IPS-15b (cell line): ENCODE measurements around the gene ZBBX.

ENCODE experiments used
- H3K27me3 ChIP-seq: one replicate; pipeline ENCODE4 v1.6.1; 2013; ENCODE audit warnings: low read length; ENCODE audit not compliant: control insufficient read depth, insufficient read depth
- H3K36me3 ChIP-seq: one replicate; pipeline ENCODE4 v1.6.1; 2013; ENCODE audit warnings: low read length; ENCODE audit not compliant: control insufficient read depth, insufficient read depth
- H3K4me1 ChIP-seq: one replicate; pipeline ENCODE4 v1.6.1; 2013; ENCODE audit warnings: mild to moderate bottlenecking, low read length; ENCODE audit not compliant: control insufficient read depth, insufficient read depth
- H3K4me3 ChIP-seq: one replicate; pipeline ENCODE4 v1.5.1; 2013; ENCODE audit warnings: low read depth, low read length
- H3K9ac ChIP-seq: one replicate; pipeline ENCODE4 v1.6.1; 2013; ENCODE audit warnings: low read depth, mild to moderate bottlenecking, low read length
- H3K9me3 ChIP-seq: one replicate; pipeline ENCODE4 v1.6.1; 2013; ENCODE audit warnings: mild to moderate bottlenecking, low read length; ENCODE audit not compliant: control insufficient read depth, insufficient read depth

The ZBBX gene

GRCh38 chr3:167304077-167304476 lies 76.0 kb downstream of the ZBBX start:
- no peaks in the 10 kb centered on the region for H3K27me3 ChIP-seq
- no peak overlapping the region for H3K4me3 ChIP-seq
- no peaks in the 10 kb centered on the region for H3K9me3 ChIP-seq
- no peaks in the 10 kb centered on the region for H3K36me3 ChIP-seq
- no peak overlapping the region for H3K9ac ChIP-seq
- H3K4me1 ChIP-seq = no peaks in the 10 kb centered on the region

- no peak overlapping the region for H3K4me3 ChIP-seq
- no peaks in the 10 kb centered on the region for H3K36me3 ChIP-seq
- H3K9me3 ChIP-seq = no peaks in the 10 kb centered on the region
- H3K4me1 ChIP-seq = no peaks in the 10 kb centered on the region
- no peak overlapping the region for H3K9ac ChIP-seq
- no peaks in the 10 kb centered on the region for H3K27me3 ChIP-seq
These were observed 77.4 kb downstream of the ZBBX start for GRCh38 chr3:167302678-167303077.

- Histone ChIP-seq H3K9ac (no peak overlapping the region), H3K27me3 (no peaks in the 10 kb centered on the region), H3K36me3 (no peaks in the 10 kb centered on the region), H3K9me3 (no peaks in the 10 kb centered on the region), H3K4me1 (no peaks in the 10 kb centered on the region), H3K4me3 (no peak overlapping the region)
These were observed 79.9 kb downstream of the ZBBX start for GRCh38 chr3:167300207-167300606.

GRCh38 chr3:167289435-167289834 lies 90.7 kb downstream of the ZBBX start:
- no peaks in the 10 kb centered on the region for H3K36me3 ChIP-seq
- H3K9ac ChIP-seq = no peak overlapping the region
- no peak overlapping the region for H3K4me3 ChIP-seq
- H3K27me3 ChIP-seq = no peaks in the 10 kb centered on the region
- no peaks in the 10 kb centered on the region for H3K4me1 ChIP-seq
- H3K9me3 ChIP-seq = no peaks in the 10 kb centered on the region

- no peaks in the 10 kb centered on the region for H3K9me3 ChIP-seq
- H3K9ac ChIP-seq = no peak overlapping the region
- H3K4me3 ChIP-seq = no peak overlapping the region
- H3K36me3 ChIP-seq = no peaks in the 10 kb centered on the region
- H3K27me3 ChIP-seq = no peaks in the 10 kb centered on the region
- H3K4me1 ChIP-seq = no peaks in the 10 kb centered on the region
These were observed 91.4 kb downstream of the ZBBX start for GRCh38 chr3:167288737-167289136.

- H3K4me1 ChIP-seq = no peaks in the 10 kb centered on the region
- H3K9me3 ChIP-seq = no peaks in the 10 kb centered on the region
- H3K4me3 ChIP-seq = no peak overlapping the region
- no peaks in the 10 kb centered on the region for H3K27me3 ChIP-seq
- no peak overlapping the region for H3K9ac ChIP-seq
- no peaks in the 10 kb centered on the region for H3K36me3 ChIP-seq
These were observed 92.8 kb downstream of the ZBBX start for GRCh38 chr3:167287308-167287707.

- Histone ChIP-seq H3K36me3 (no peaks in the 10 kb centered on the region), H3K9me3 (no peaks in the 10 kb centered on the region), H3K4me3 (no peak overlapping the region), H3K4me1 (no peaks in the 10 kb centered on the region), H3K27me3 (no peaks in the 10 kb centered on the region), H3K9ac (no peak overlapping the region)
These were observed 105.8 kb downstream of the ZBBX start for GRCh38 chr3:167274141-167274874.

- no peaks in the 10 kb centered on the region for H3K27me3 ChIP-seq
- H3K4me3 ChIP-seq = no peak overlapping the region
- H3K9me3 ChIP-seq = no peaks in the 10 kb centered on the region
- H3K9ac ChIP-seq = no peak overlapping the region
- H3K36me3 ChIP-seq = no peaks in the 10 kb centered on the region
- no peaks in the 10 kb centered on the region for H3K4me1 ChIP-seq
These were observed 127.1 kb downstream of the ZBBX start for GRCh38 chr3:167253037-167253436.

- no peak overlapping the region for H3K4me3 ChIP-seq
- no peaks in the 10 kb centered on the region for H3K4me1 ChIP-seq
- no peak overlapping the region for H3K9ac ChIP-seq
- H3K27me3 ChIP-seq = no peaks in the 10 kb centered on the region
- H3K36me3 ChIP-seq = no peaks in the 10 kb centered on the region
- H3K9me3 ChIP-seq = no peaks in the 10 kb centered on the region
These were observed 128.4 kb downstream of the ZBBX start for GRCh38 chr3:167251678-167252077.

- H3K9me3 ChIP-seq = no peaks in the 10 kb centered on the region
- no peaks in the 10 kb centered on the region for H3K36me3 ChIP-seq
- H3K27me3 ChIP-seq = no peaks in the 10 kb centered on the region
- H3K9ac ChIP-seq = no peak overlapping the region
- H3K4me3 ChIP-seq = no peak overlapping the region
- H3K4me1 ChIP-seq = peaks cover 4% of the 10 kb centered on the region
These were observed 133.8 kb downstream of the ZBBX start for GRCh38 chr3:167246252-167246651.

- H3K4me1 ChIP-seq = peaks cover 8% of the 10 kb centered on the region
- no peaks in the 10 kb centered on the region for H3K9me3 ChIP-seq
- no peaks in the 10 kb centered on the region for H3K27me3 ChIP-seq
- H3K9ac ChIP-seq = no peak overlapping the region
- no peaks in the 10 kb centered on the region for H3K36me3 ChIP-seq
- H3K4me3 ChIP-seq = no peak overlapping the region
These were observed 138.8 kb downstream of the ZBBX start for GRCh38 chr3:167241048-167241845.

- H3K36me3 ChIP-seq = no peaks in the 10 kb centered on the region
- H3K9ac ChIP-seq = no peak overlapping the region
- H3K27me3 ChIP-seq = no peaks in the 10 kb centered on the region
- H3K4me1 ChIP-seq = no peaks in the 10 kb centered on the region
- no peaks in the 10 kb centered on the region for H3K9me3 ChIP-seq
- no peak overlapping the region for H3K4me3 ChIP-seq
These were observed 152.0 kb downstream of the ZBBX start for GRCh38 chr3:167228135-167228534.
